ENCODE results near the gene RRAS2. TPM values are rescaled to one million over a fixed set of nuclear protein-coding genes. Genes with fewer than 3 reads are reported as not detected.

Gene RRAS2
- total RNA-seq, 1 experiment from 2014 or later, result 158 TPM

DNA sequence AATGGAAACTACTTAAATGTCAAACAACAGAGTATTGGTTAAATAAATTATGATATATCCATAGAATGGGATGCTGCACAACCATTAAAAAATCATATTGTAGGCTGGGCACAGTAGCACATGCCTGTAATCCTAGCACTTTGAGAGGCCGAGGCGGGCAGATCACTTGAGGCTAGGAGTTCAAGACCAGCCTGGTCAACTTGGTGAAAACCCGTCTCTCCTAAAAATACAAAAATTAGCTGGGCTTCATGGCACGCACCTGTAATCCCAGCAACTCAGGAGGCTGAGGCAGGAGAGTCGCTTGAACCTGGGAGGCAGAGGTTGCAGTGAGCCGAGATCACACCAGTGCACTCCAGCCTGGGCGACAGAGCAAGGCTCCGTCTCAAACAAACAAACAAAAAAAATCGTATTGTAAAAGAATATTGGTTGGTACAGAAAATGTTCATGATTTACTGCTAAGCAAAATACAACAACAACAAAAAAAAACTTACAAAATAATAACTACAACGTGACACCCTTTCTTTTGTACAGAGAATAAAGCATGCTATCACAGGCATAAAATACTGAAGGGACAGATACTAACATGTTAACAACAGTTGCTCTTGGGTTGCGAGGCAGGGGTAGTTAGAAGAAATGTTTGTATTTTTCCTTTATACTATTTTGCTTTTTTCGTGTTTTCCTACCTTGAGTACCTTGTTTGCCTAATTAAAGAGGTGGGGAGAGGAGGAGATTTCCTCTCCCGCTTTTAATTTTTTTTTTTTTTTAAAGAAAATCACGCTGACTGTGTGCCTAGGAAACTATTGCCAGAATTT, 21.3 kb upstream of the RRAS2 start:
- H3K9me3 Mint-ChIP-seq, result peaks cover 0 to 3% of the 10 kb centered on the region in 2 experiments; a peak in 1 of 5 replicates

More for the DNA sequence above, 21.3 kb upstream of the RRAS2 start:
- Histone ChIP-seq H3K14ac (ENCODE audit: insufficient read depth, low read length) (no peak overlapping the region), H4K91ac (ENCODE audit: insufficient read length, low read depth, low read length) (no peak overlapping the region), H2AFZ (ENCODE audit: low read length) (no peak overlapping the region), H3K4me1 (ENCODE audit: insufficient read depth, low read length) (no peaks in the 10 kb centered on the region; the same call in 1 of the 2 replicates), H3K9me3 (ENCODE audit: control insufficient read depth, low read depth, low read length) (no peaks in the 10 kb centered on the region), H3K23me2 (ENCODE audit: insufficient read length, low read depth, low read length, poor library complexity, severe bottlenecking) (peaks cover 6% of the 10 kb centered on the region), H4K5ac (ENCODE audit: insufficient read length, low read depth, low read length) (no peak overlapping the region), H3K27me3 (ENCODE audit: insufficient read depth, low read length) (no peaks in the 10 kb centered on the region; the same call in 1 of the 2 replicates), H3K18ac (ENCODE audit: insufficient read length, low read depth, low read length) (no peak overlapping the region), H3K79me2 (ENCODE audit: insufficient read depth, low read length) (no peaks in the 10 kb centered on the region), H2BK12ac (ENCODE audit: insufficient read length, low read depth, low read length) (no peak overlapping the region), H2BK5ac (ENCODE audit: insufficient read length, low read length) (no peak overlapping the region), H2BK120ac (ENCODE audit: low read depth, low read length, poor library complexity, severe bottlenecking) (no peak overlapping the region), H2BK15ac (ENCODE audit: low read depth, low read length) (no peak overlapping the region), H3K23ac (ENCODE audit: insufficient read length, low read depth, low read length) (no peak overlapping the region), H3K4ac (ENCODE audit: low read depth, low read length) (no peak overlapping the region), H3K56ac (ENCODE audit: insufficient read length, low read depth, low read length) (no peak overlapping the region), H3K27ac (ENCODE audit: insufficient read length, low read depth, low read length) (no peak overlapping the region), H3K9ac (ENCODE audit: extremely low read depth, insufficient read length, low read length) (no peak overlapping the region), H3K4me2 (ENCODE audit: insufficient read depth, insufficient read length, low read length) (peak overlapping the region; percentile 59), H2BK20ac (ENCODE audit: low read depth, low read length, poor library complexity, severe bottlenecking) (no peak overlapping the region), H3T11ph (ENCODE audit: low read length) (no peak overlapping the region), H3K79me1 (ENCODE audit: insufficient read depth, low read depth, low read length, poor library complexity, severe bottlenecking) (no peaks in the 10 kb centered on the region), H2AK5ac (ENCODE audit: insufficient read length, low read length) (no peak overlapping the region), H4K20me1 (ENCODE audit: control insufficient read depth, insufficient read depth, insufficient read length) (no peaks in the 10 kb centered on the region), H4K8ac (replicated peaks; ENCODE audit: insufficient read length, low read depth, low read length) (no peak overlapping the region)
- DNase-seq, result no peak
- no CpG with 5 or more reads among the region's 14 CpGs for WGBS (ENCODE audit: extremely low coverage, insufficient read length, low lambda C conversion rate)
- Mint-ChIP-seq H3K27me3 (ENCODE audit: low read depth) (peaks cover 48% of the 10 kb centered on the region), H3K27ac (no peak overlapping the region), H3K36me3 (ENCODE audit: insufficient read depth in 1 of 3, low read depth in 3 of 3) (no peaks in the 10 kb centered on the region), H3K4me3 (peak overlapping the region; percentile 62 to 78), H3K4me1 (peaks cover 16 to 18% of the 10 kb centered on the region in 2 experiments)
- TF ChIP-seq, protein P1, sequence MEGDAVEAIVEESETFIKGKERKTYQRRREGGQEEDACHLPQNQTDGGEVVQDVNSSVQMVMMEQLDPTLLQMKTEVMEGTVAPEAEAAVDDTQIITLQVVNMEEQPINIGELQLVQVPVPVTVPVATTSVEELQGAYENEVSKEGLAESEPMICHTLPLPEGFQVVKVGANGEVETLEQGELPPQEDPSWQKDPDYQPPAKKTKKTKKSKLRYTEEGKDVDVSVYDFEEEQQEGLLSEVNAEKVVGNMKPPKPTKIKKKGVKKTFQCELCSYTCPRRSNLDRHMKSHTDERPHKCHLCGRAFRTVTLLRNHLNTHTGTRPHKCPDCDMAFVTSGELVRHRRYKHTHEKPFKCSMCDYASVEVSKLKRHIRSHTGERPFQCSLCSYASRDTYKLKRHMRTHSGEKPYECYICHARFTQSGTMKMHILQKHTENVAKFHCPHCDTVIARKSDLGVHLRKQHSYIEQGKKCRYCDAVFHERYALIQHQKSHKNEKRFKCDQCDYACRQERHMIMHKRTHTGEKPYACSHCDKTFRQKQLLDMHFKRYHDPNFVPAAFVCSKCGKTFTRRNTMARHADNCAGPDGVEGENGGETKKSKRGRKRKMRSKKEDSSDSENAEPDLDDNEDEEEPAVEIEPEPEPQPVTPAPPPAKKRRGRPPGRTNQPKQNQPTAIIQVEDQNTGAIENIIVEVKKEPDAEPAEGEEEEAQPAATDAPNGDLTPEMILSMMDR (conservative IDR thresholded peaks at IDR 0.05), result no peak

Data from H9 (cell line).